A549 (cell line): Measurements from ENCODE around the gene TSSK2. TPM values are rescaled to one million over a fixed set of nuclear protein-coding genes. Genes with fewer than 3 reads are reported as not detected.
A peak's percentile ranks its signal among the peaks of the same experiment; 100 is the strongest.

Experiments used
- ATAC-seq, 2 experiments: fragments of 200-7000 bp in 1 of 2; fragments of >200 bp in 1 of 2; cut with Nextera tagmentation in 1 of 2; cut with Tn5 transposase in 1 of 2; 3 replicates each; pipeline versions ENCODE4 v1.8.0 to v1.9.1; 2018 to 2020; ENCODE audit warnings: mild to moderate bottlenecking in 1 of 2, moderate library complexity in 1 of 2
- CTCF ChIA-PET: fragments of 300-600 bp; sonication (Branson Sonifier 250); formaldehyde crosslinking; extraction: SDS; loops from one replicate; lab custom pipeline; 2021; ENCODE audit warnings: antibody characterized with exemption, inconsistent platforms; lab: Yijun Ruan, JAX
- POLR2A ChIA-PET: fragments of 350-600 bp; formaldehyde crosslinking; extraction: SDS; loops from one replicate; lab custom pipeline; 2021; ENCODE audit warnings: antibody characterized with exemption, inconsistent platforms; lab: Yijun Ruan, JAX
- DNase-seq, 2 experiments: peaks; one replicate each; pipeline versions ENCODE4 v3.0.0 to v3.0.0-alpha.2; 2011 to 2016; ENCODE audit warnings: low read depth in 1 of 2, low spot score in 1 of 2
- FAIRE-seq: peaks from 2 replicates; lab custom pipeline; 2011; peaks lifted over from hg19 to GRCh38; lab: Jason Lieb, UNC
- H3K27ac ChIP-seq, 2 experiments: fragments of >200 bp; sonication (Bioruptor Twin); formaldehyde crosslinking; 3 replicates each; pipeline ENCODE4 v1.5.1; 2016 to 2017
- H3K4me1 ChIP-seq: fragments of >200 bp; sonication (Bioruptor Twin); formaldehyde crosslinking; 3 replicates; pipeline ENCODE4 v1.6.1; 2016
- H3K4me2 ChIP-seq: fragments of >200 bp; sonication (Bioruptor Twin); formaldehyde crosslinking; 3 replicates; pipeline ENCODE4 v1.6.1; 2016
- H3K4me3 ChIP-seq: fragments of >200 bp; sonication (Bioruptor Twin); formaldehyde crosslinking; 3 replicates; pipeline ENCODE4 v1.5.1; 2016
- H3K9me3 ChIP-seq: fragments of >200 bp; sonication (Bioruptor Twin); formaldehyde crosslinking; 3 replicates; pipeline ENCODE4 v1.6.1; 2016
- CBX8 ChIP-seq: fragments of 200-600 bp; sonication (generic); IDR thresholded peaks from 2 replicates; pipeline ENCODE4 v1.6.1; 2016
- CTCF ChIP-seq: fragments of >200 bp; sonication (Bioruptor Twin); formaldehyde crosslinking; IDR thresholded peaks from 3 replicates; pipeline ENCODE4 v1.5.1; 2016
- EHF ChIP-seq: fragments of 250-450 bp; sonication (Bioruptor Pico); IDR thresholded peaks from 2 replicates; pipeline ENCODE4 v1.5.0; 2020; ENCODE audit warnings: mild to moderate bottlenecking
- EHMT2 ChIP-seq: fragments of 200-600 bp; sonication (generic); IDR thresholded peaks from 2 replicates; pipeline ENCODE4 v1.6.1; 2016; ENCODE audit warnings: antibody characterized with exemption, low read depth, mild to moderate bottlenecking, moderate library complexity
- ELK1 ChIP-seq: fragments of 150-350 bp; IDR thresholded peaks from 2 replicates; pipeline ENCODE4 v1.6.1; 2014; ENCODE audit warnings: low read depth, mild to moderate bottlenecking, low read length
- FOXS1 ChIP-seq: fragments of 250-450 bp; sonication (Bioruptor Pico); IDR thresholded peaks from 2 replicates; pipeline ENCODE4 v1.5.0; 2020; ENCODE audit warnings: mild to moderate bottlenecking, moderate library complexity
- GATA3 ChIP-seq: IDR thresholded peaks from 2 replicates; pipeline ENCODE4 v1.6.1; 2012; ENCODE audit warnings: borderline replicate concordance
- HMGXB4 ChIP-seq: fragments of 250-450 bp; sonication (Bioruptor Pico); IDR thresholded peaks from 2 replicates; pipeline ENCODE4 v1.5.0; 2021; ENCODE audit warnings: mild to moderate bottlenecking, moderate library complexity, borderline replicate concordance
- KDM1A ChIP-seq: fragments of 200-600 bp; sonication (generic); IDR thresholded peaks from 2 replicates; pipeline ENCODE4 v1.6.1; 2016; ENCODE audit warnings: low read depth, mild to moderate bottlenecking
- MAFK ChIP-seq: fragments of 450-650 bp; IDR thresholded peaks from 2 replicates; pipeline ENCODE4 v1.6.1; 2014; ENCODE audit not compliant: partially characterized antibody
- MAX ChIP-seq: IDR thresholded peaks from 2 replicates; pipeline ENCODE4 v1.6.1; 2012
- NR3C1 ChIP-seq: fragments of >200 bp; sonication (Bioruptor Twin); formaldehyde crosslinking; IDR thresholded peaks from 3 replicates; pipeline ENCODE4 v1.6.1; 2017
- PBX3 ChIP-seq: IDR thresholded peaks from 2 replicates; pipeline ENCODE4 v1.6.1; 2012
- POLR2A ChIP-seq: IDR thresholded peaks from 2 replicates; pipeline ENCODE4 v1.6.1; 2012; ENCODE audit warnings: mild to moderate bottlenecking, low read length
- RNF2 ChIP-seq: fragments of 200-600 bp; sonication (generic); IDR thresholded peaks from 2 replicates; pipeline ENCODE4 v1.6.1; 2016; ENCODE audit warnings: low read depth, mild to moderate bottlenecking, antibody characterized with exemption, moderate library complexity, borderline replicate concordance
- WGBS: methylation state at CpG from one replicate; pipeline ENCODE4 v1.1.6; 2017; ENCODE audit errors: missing lambda C conversion rate; 5-methylcytosine and 5-hydroxymethylcytosine counted together
- polyA plus RNA-seq, 4 experiments: library from polyadenylated mRNA; depleted of rRNA in 3 of 4; stranded (reverse); fragments of >200 nt; fragmentation: RNase III in 1 of 4; extraction: RNeasy Plus Mini Kit Qiagen cat#74134 plus additional on column Dnase treatment in 1 of 4; gene quantifications; 2 replicates in 3 of 4; 3 replicates in 1 of 4; pipeline ENCODE4 v1.2.3, GENCODE V29; 2011 to 2017

TSSK2 gene
- polyA plus RNA-seq, 2 of the 4 experiments (the other 2 are of a cell fraction): not detected

GRCh38 chr22:19173047-19174035, 42.2 kb downstream of the TSSK2 start (continued):
- TF ChIP-seq ELK1 (no peak), MAFK (no peak), PBX3 (no peak), HMGXB4 (CRISPR knock-in tag) (no peak), RNF2 (no peak), EHMT2 (no peak)

GRCh38 chr22:19174106-19175025, 43.3 kb downstream of the TSSK2 start:
- no peaks in the 10 kb centered on the region for H3K9me3 ChIP-seq
- TF ChIP-seq KDM1A: no peak
- no peak for TF ChIP-seq EHF
- no peak for TF ChIP-seq NR3C1
- TF ChIP-seq ELK1: no peak
- TF ChIP-seq GATA3: no peak
- TF ChIP-seq MAX: no peak
- no peak for TF ChIP-seq FOXS1 (CRISPR knock-in tag)
- TF ChIP-seq CTCF: no peak
- no peak for TF ChIP-seq CBX8
- no peak for TF ChIP-seq POLR2A
- no peak for DNase-seq
- ChIA-PET POLR2A (interaction anchor here (1.1 kb wide), 1 partner anchor 30 kb away, joined by 3 read pairs; the partner anchor contains the start of gene ESS2), CTCF (interaction anchor here (1.3 to 3.2 kb wide), 4 partner anchors 27 to 456 kb away, joined by 4 to 18 read pairs (median 4); partner anchors contain the start of gene ESS2)
- H3K27ac ChIP-seq: peak overlapping the region; percentile 18 to 73; a peak in 4 of 6 replicates
- ATAC-seq: no peak
- H3K4me2 ChIP-seq: peak overlapping the region; percentile 92
- H3K4me3 ChIP-seq: no peak overlapping the region
- H3K4me1 ChIP-seq: peaks cover 54% of the 10 kb centered on the region
- 44% methylated on average over 10 of the region's 14 CpGs for WGBS
- FAIRE-seq: no peak
